G401 (cell line): Measurements from ENCODE around the gene SERPIND1. TPM values are rescaled to one million over a fixed set of nuclear protein-coding genes. Genes with fewer than 3 reads are reported as not detected.

Experiments
- DNase-seq: peaks from one replicate; pipeline ENCODE4 v3.0.0-alpha.2; 2015; ENCODE audit warnings: low spot score
- in situ Hi-C: cut with HindIII; loops from 2 replicates; pipeline ENCODE4 v1.10.0; 2016; ENCODE audit warnings: low sequenced_read_pairs, mixed read lengths
- total RNA-seq: library from RNA; depleted of rRNA; stranded (reverse); fragments of >200 nt; shearing (Covaris generic); gene quantifications from 2 replicates; pipeline ENCODE4 v1.2.3, GENCODE V29; 2014

The SERPIND1 gene
- total RNA-seq, 1 experiment from 2014 or later, result not detected

DNA sequence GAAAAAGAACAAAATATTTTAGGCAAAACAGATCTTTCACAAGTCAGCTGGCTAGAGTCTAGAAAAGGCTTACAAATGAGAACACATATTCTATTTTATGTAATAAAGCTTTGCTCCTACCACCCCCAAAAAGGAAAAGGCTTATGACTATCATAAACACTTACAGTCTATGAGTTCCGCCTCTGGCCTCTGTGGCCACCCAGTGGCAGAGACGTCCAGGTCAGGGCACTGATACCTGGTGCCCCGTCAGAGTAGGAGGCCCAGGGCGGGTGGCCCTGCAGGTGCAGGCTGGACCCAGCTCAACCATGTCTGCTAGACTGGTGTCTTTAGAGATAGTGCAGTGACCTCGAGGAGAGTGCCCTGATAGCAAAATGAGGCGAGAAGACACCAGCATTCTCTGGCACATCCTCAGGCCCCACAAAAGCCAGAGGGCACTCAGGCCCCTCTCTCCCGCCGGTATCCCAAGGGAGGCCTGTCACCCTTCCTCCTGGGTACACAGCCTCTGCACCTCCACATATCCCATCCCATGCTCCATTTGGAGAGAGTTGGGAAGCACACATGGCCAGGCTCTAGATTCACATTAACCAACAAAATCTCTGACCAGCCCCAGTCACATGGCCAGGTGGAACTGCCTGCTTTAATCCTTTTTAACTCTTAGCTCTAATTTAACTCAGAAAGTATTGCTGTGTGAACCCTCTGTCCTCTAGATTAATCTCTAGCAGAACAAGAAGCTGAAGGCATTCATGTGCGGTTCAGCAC is 27.3 kb upstream of the SERPIND1 start:
- no peak for DNase-seq
- in situ Hi-C loops, result no loop called here

DNA sequence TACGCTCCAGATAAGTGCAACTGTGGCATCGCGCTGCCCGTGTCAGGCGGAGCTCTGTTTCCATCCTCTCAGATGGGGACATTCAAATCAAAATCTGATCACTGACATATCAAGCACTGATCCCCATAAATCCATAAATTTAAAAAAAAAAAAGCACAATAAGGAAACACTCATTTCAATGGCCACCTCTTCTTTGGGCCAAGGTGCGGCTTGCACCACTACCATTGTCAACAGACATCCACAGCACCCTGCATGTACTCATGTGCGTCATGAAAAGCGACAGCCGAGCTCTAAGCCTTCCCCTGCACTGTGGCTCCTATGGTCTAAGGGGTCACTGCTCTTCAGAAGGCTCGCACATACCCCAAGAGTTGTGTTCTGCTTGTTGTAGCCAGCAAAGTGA is 26.7 kb upstream of the SERPIND1 start:
- in situ Hi-C loops, result no loop called here
- DNase-seq, result no peak

DNA sequence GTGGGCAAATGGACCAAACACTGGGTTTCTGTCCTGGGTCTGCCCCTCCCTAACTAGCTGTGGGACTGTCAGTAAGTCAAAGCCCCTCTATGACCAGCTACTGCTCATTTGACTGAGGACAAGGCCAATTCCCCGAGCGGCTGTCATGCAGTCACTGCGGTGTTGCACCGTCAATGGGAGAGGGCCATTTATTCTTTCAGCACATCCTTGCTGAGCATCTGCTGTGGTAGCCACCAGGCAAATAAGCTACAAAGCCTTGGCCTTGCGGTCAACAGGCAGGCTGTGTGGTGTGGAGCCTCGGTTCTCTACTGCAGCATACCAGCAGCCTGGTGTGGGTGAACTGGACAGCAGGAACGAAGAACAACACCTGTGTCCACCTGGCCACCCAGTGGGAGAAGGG is 25.8 kb upstream of the SERPIND1 start:
- in situ Hi-C loops, result no loop called here
- no peak for DNase-seq

DNA sequence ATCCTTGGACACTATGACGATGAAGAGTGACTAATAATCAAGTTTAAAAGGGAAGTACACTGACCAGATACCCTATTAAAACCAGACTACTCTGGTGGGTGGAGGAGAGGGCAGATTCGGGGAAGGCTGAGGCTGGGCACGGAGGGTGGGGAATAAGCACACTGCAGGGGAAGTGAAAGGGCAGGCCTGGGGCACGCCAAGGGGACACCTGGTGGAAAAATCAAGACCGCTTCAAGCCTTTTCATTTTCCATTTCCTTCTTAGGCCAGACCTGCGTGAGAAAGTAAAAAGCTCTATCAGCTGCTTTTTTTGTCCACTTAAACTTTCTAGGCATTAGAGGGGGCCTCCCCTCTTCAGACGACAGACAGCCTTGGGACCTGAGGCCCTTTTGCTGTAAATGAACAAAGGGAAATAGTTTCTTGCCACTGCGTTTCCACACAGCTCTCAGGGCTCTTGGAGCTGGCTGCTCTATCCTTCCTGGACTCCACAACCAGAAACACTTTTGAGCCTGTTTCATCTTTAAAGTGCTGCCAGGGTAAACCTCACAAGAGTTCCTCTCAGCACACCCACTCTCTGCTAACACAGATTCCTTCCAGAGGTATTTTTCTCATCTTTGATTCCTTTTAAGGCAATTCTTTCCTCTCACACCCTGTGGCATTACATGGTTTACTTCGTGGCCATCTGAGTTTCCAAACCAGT is 25.0 kb upstream of the SERPIND1 start:
- no peak for DNase-seq
- in situ Hi-C loops, result no loop called here

DNA sequence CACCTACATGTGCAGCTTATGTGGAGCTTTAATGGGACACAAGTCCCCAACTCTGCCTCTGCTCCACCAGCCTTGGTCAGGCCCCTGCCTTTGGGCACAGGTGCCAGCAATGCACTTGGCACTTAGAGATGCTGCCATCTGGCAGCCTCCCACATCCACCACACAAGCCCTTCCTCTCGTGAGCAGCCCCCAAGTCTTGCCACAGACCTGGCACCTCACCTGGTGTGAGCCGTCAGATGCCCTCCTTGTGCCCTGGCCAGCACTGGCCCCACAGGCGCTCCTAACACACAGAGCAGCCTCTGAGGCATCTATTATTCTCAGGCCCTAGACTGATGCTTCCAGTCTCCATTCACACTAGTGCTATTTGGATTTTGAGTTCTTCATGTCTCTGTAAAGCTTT is 24.5 kb upstream of the SERPIND1 start:
- peak; percentile 71 for DNase-seq
- in situ Hi-C loops, result no loop called here

DNA sequence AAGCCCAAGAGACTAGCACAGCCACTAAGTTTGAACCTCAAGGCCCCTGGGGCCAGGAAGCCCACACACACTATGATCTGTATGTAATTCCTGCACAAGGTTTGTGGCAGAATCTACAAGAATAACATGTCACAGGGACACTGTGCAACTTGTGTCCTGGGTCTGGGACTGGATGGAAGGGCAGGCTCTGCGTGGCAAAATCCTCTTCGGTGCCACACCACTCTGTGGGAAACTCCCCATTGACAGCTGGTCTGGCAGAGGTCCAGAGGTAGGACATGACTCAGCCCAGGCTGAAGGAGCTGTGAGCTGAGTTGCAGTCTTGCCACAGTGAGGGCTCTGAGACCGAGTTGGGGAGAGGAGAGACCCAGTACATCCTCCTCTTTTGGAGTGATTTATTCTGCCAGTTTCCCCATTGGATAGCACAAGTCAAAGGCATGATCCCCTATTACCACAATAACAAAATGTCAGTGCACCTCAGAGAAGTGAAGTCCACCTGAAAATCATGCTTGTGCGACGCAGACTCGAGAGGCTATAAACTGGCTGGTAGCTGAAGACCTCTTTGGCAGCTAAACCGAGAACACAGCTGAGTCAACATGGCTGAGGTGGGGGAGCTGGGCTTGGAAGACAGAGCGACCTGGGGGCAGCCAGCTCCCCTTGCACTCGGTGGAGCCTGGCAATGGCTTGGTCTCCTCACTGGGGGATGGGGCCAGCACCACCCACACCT is 23.3 kb upstream of the SERPIND1 start:
- in situ Hi-C loops, result no loop called here
- DNase-seq, result peak; percentile 61

DNA sequence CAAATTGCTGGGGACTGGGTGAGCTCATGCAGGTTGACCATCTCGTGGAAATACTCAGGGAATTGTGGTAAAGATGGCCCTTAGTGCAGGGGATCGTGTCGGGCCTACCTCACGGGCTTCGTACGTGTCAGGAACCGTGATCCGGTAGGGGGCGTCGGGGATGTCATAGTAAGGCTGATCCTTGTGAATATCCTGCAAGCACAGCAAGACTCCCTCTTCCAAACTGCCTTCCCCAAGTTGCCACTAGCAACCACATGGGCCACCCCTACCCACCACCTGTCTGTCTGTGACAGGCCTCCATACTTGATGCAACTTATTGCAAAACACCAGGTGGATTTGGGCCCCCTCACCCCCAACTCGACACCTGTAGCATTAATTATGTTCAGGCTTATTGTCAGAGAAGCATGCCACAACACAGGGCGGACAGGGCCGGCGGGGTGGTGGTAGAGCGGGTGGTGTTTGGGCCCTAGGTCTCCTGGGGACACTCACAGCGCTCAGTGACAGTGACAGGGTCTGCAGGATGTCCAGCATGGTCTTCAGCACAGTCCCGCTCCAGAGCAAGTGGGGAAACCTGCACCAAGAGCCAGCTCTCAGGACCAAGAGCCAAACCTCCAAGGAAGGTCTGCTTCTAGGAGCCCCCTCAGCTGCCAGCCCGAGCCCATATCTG is 22.6 kb upstream of the SERPIND1 start:
- in situ Hi-C loops, result no loop called here
- no peak for DNase-seq

DNA sequence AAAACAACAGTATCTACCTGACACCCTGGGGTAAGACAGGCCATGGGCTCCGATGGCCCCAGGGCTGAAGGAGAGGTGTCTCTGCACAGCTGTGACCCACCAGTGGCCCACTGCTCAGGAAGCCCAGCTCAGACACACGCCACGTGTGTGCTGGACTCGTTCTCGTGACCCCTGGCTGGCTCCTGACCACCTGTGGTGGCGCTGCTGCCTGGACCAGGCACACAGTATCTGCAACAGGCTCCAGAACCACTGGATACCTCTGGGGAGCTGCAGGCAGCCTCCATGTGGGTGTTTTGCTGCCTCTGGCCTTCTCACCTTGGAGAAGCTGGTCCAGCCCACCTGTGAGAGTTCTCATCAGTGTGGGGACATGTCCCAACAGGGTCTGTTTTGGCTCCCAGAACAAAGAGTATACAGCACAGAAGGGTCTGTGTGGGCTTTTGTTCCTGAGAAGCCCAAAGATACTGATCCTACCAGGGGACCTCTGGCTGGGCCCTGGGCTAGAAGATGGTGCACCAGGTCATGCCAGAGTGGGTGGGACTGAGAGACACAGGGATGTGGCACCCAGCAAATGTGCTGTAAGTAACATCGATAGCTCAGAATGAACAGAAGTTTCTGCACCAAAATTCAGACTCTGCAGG is 21.7 kb upstream of the SERPIND1 start:
- in situ Hi-C loops, result no loop called here
- DNase-seq, result no peak

DNA sequence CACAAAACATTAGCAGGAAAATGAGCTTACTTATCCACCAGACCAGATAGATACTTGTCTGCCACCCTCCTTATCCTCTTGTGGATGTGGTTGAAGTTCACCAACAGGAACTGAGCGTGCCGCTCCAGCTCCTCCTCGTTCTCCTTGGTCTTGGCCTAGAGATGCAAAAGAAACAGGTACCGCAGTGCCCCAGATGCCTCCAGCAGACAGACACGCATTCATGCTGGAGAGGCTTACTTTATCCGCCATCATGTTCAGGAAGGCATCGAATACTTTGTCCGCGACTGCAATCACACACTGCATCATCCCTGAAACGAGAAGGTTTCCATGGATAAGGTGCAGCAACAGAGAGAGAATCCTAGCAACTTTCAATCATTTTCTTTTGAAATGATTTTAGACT is 21.0 kb upstream of the SERPIND1 start:
- DNase-seq, result no peak
- in situ Hi-C loops, result no loop called here

DNA sequence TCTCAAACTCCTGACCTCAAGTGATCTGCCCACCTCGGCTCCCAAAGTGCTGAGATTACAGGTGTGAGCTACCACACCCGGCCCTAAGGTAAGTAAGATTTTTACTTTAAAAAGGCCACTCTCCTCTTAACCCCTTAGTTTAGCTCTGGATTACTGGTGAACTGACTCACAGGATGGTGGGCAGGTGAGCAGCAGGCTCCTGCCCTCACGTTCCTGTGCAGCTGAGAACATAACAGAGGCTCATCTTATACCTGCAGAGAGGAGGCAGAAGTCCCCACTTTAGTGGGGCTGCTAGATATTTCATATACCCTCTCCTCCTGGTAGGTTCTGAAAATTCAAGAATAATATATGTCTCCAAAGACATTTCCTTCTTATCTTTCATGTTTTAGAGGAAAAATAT is 17.1 kb upstream of the SERPIND1 start:
- in situ Hi-C loops, result no loop called here
- no peak for DNase-seq

DNA sequence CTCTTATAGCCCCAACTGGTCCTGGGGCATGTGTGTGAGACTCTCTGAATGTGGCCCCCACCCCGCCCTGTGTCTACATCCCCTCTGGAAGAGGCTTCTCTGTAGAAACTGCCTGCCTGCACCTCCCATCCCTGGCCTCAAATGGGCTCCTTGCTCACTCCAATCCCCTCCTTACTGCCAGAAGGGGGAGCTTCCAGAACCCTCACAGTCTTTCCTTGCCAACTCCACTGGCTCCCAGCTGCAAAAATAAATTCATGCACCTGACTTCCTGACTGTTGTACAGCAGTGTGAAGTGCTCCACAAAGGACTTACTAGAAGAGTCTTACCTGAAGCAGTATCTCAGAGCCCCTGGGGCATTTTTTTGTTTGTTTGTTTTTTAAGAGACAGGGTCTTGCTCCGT is 15.2 kb upstream of the SERPIND1 start:
- no peak for DNase-seq
- in situ Hi-C loops, result no loop called here

DNA sequence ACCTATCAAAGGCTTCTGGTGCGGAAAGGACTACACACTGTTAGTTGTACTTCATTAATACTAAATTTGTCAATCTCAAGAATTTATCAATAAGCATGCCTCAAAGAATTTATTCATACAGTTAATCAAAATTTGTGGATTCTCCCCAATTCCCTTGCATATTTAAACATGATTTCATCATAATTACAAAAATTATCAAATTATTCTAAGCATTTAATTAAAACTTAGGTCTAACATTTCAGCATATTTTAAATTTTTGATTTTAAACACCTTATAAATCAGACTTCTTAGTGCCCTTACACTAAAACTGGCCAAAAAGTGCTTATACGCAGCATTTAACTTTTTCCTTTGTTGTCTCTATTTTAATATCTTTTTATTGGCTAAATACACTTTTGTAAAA is 13.8 kb upstream of the SERPIND1 start:
- no peak for DNase-seq
- in situ Hi-C loops, result no loop called here

DNA sequence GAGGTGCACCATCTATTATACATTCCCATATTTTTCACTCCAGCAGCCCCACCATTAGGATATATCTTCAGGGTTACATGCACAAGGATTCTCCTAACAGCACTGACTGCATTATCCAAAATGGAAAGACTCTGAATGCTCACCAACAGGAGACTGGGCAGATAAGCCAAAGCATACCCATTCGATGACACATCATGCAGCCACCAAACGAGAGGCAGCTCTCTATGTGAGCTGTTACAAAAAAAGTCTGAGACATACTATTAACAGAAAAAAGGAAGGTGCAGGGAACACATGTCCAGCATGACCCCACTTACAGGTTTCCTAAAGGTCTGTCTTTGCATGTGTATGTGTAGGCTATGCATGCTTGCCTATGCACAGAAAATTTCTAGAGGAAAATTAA is 12.4 kb upstream of the SERPIND1 start:
- in situ Hi-C loops, result no loop called here

DNA sequence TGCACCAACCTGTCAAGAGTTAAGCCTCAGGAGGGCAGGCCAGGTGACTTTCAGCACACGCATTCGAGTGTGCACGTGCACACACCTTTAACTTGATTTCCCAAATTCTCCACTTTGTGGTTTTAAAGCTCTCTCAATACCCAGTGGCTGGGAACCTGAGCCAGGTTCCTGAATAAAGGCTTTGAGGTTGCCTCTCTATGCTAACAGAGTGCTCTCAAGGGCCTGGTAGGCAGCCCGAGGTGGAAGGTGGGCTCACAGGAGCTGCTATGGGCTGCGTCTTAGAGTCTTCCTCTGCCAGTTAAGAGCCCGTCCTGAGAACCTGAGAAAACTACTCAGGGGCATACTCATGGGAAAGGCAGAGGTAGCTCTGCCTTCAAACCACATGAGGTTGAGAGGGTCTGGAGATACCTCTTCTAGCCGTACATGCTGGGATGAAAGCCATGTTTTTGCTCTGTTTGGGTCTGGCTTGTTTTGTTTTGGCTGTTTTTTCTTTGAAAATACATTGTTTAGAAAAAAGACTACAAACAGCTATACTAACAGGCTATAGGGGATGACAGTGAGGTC is 11.6 kb upstream of the SERPIND1 start:
- DNase-seq, result no peak
- in situ Hi-C loops, result no loop called here

More for the DNA sequence above, 12.4 kb upstream of the SERPIND1 start:
- no peak for DNase-seq

DNA sequence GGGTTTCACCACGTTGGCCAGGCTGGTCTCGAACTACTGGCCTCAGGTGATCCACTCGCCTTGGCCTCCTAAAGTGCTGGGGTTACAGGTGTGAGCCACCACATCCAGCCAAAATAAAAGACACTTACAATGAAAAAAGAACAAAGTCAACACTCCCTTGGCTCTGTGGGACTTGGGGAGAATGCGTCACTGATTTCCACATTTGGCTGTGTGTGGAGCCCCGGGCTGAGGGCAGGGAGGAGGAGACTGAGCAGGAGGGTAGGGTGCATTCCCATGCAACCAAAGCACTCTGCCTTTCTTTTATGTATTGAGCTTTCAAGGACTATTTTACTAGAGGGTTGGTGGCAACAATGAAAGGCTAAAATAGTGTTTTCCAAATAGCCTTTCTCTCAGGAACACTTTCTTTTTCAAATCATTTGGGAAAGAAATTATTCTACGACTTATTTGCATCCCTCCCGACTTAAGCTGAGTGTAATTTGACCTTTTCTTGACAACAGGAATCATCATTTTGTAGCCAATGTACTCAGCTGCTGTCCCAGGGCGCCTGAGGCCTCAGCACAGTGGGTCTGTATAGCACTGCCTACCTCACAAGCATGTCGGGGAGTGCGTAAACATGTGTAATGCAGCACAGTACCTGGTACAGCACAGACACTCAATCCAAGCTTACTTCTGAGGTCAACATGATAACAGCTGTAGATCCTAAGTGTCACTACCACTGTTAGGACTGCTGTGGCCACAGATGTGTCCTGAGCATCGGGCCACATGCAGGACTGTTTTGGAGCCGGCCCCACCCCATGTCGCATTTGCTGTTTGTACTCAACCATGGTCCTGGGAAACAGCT is 10.1 kb upstream of the SERPIND1 start:
- DNase-seq, result no peak
- in situ Hi-C loops, result no loop called here

DNA sequence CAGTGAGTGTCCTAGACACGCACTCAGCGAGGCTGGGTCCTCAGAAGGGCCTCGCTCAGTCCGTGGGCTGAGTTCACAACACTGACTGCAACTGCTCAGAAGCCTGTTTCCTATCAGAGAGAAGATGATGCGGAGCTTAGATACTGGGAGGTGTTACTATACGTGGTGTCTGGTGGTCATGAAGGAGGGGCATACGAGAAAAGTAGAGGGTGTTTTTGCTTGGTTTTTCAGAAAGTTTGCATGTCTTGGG is 9.5 kb upstream of the SERPIND1 start:
- no peak for DNase-seq
- in situ Hi-C loops, result no loop called here

DNA sequence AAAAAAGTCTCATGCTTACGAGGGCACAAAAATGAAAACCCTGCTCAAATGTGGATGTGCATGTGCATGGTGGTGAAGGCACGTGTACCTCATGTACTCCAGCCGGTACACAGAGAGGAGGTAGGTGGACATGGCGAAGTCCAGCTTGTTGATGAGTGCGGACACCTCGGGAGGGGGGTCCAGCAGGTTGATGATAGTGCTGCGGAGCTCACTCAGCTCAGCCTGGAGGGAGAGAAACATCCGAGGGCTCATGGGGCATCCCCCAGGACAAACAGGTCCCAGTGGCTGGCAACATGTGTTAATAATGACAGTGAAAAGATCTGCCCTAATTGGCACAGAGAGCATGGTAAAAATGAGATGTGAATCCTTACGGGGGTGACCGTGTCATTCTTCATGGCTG is 9.2 kb upstream of the SERPIND1 start:
- in situ Hi-C loops, result no loop called here
- DNase-seq, result no peak

DNA sequence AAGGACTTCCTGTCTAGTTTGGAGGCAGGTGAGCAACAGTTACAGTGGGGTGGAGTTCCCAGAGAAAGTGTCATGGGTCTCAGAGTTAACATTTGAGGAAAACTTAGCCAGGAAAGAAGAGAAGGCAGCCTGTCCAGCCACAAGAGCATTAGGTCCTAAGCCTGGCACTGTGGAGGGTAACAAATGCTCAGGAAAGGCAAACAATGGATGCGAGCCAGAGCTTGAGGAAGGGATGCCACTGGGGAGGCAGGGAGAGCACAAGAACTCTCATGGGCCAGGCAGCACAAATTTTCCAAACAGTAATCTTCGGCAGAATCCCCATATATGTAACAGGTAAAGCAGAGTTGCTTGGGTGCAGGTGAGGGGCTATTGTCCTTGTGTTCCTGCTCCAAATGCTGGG is 8.0 kb upstream of the SERPIND1 start:
- in situ Hi-C loops, result no loop called here
- DNase-seq, result peak; percentile 54

DNA sequence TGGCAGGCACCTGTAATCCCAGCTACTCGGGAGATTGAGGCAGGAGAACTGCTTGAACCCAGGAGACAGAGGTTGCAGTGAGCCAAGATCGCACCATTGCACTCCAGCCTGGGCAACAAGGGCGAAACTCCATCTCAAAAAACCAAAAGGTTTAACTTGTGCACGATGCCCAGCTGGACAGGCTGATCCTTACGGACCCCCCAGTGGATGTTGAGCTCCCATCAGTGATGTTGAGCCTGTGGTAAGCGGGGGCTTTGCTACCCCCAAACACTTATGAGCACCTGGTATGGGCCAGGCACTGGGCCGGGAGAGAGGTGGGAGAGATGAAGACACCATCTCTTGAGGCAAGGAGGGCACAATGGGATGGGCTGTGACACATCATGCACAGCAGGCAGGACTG is 7.4 kb upstream of the SERPIND1 start:
- no peak for DNase-seq
- in situ Hi-C loops, result no loop called here
